GM23338 (cell line): Measurements from ENCODE around the gene ZNF318. TPM values are rescaled to one million over a fixed set of nuclear protein-coding genes. Genes with fewer than 3 reads are reported as not detected.
A peak's percentile ranks its signal among the peaks of the same experiment; 100 is the strongest.

Experiments used
- ATAC-seq: fragments of 200-7000 bp; cut with Tn5 transposase; 3 replicates; pipeline ENCODE4 v1.9.1; 2020
- DNase-seq: peaks from one replicate; pipeline ENCODE4 v3.0.0-alpha.2; 2015; ENCODE audit warnings: low spot score
- H2AFZ ChIP-seq: fragments of 200-600 bp; sonication (generic); 2 replicates; pipeline ENCODE4 v1.8.0; 2016; ENCODE audit warnings: antibody characterized with exemption, mild to moderate bottlenecking, moderate library complexity
- H3F3A ChIP-seq: fragments of 200-600 bp; sonication (generic); replicated peaks from 2 replicates; pipeline ENCODE4 v1.8.0; 2017; ENCODE audit warnings: antibody characterized with exemption, mixed run types, low read depth
- H3K27ac ChIP-seq: fragments of 200-600 bp; sonication (generic); 2 replicates; pipeline ENCODE4 v1.6.1; 2016; ENCODE audit warnings: low read depth
- H3K27me3 ChIP-seq: fragments of 200-600 bp; sonication (generic); 2 replicates; pipeline ENCODE4 v1.8.0; 2016; ENCODE audit warnings: mild to moderate bottlenecking, mixed run types, moderate library complexity; ENCODE audit not compliant: insufficient read depth
- H3K36me3 ChIP-seq: fragments of 200-600 bp; sonication (generic); 2 replicates; pipeline ENCODE4 v1.8.0; 2016; ENCODE audit warnings: mild to moderate bottlenecking; ENCODE audit not compliant: insufficient read depth
- H3K4me1 ChIP-seq: fragments of 200-600 bp; sonication (generic); 2 replicates; pipeline ENCODE4 v1.8.0; 2016; ENCODE audit warnings: mild to moderate bottlenecking, moderate library complexity; ENCODE audit not compliant: insufficient read depth
- H3K4me2 ChIP-seq: fragments of 200-600 bp; sonication (generic); 2 replicates; pipeline ENCODE4 v1.7.1; 2017; ENCODE audit warnings: mixed run types
- H3K4me3 ChIP-seq: fragments of 200-600 bp; sonication (generic); 2 replicates; pipeline ENCODE4 v1.6.1; 2016; ENCODE audit warnings: mixed run types
- H3K79me2 ChIP-seq: fragments of 200-600 bp; sonication (generic); replicated peaks from 2 replicates; pipeline ENCODE4 v1.8.0; 2017; ENCODE audit warnings: mild to moderate bottlenecking; ENCODE audit not compliant: insufficient read depth
- H3K9me2 ChIP-seq: fragments of 200-600 bp; sonication (generic); 2 replicates; pipeline ENCODE4 v1.8.0; 2017; ENCODE audit not compliant: insufficient read depth
- H4K20me1 ChIP-seq: fragments of 200-600 bp; sonication (generic); replicated peaks from 2 replicates; pipeline ENCODE4 v1.8.0; 2017; ENCODE audit warnings: mild to moderate bottlenecking; ENCODE audit not compliant: insufficient read depth
- H3K27ac Mint-ChIP-seq: 2 replicates; pipeline ENCODE4 v1.8.0; 2020; ENCODE audit warnings: inconsistent platforms, mild to moderate bottlenecking, moderate library complexity, mixed read lengths
- H3K27me3 Mint-ChIP-seq: 3 replicates; pipeline ENCODE4 v1.8.0; 2022; ENCODE audit warnings: low read depth, mild to moderate bottlenecking, moderate library complexity, mixed read lengths, inconsistent platforms; ENCODE audit not compliant: insufficient read depth, poor library complexity
- H3K36me3 Mint-ChIP-seq: 3 replicates; pipeline ENCODE4 v1.8.0; 2021; ENCODE audit warnings: low read depth, mild to moderate bottlenecking, inconsistent platforms, moderate library complexity, mixed read lengths
- H3K4me1 Mint-ChIP-seq: 3 replicates; pipeline ENCODE4 v1.8.0; 2020; ENCODE audit warnings: mild to moderate bottlenecking, inconsistent platforms, mixed read lengths
- H3K4me3 Mint-ChIP-seq: 3 replicates; pipeline ENCODE4 v1.8.0; 2021; ENCODE audit warnings: moderate library complexity, mild to moderate bottlenecking, inconsistent platforms, mixed read lengths
- H3K9me3 Mint-ChIP-seq: 3 replicates; pipeline ENCODE4 v1.8.0; 2020; ENCODE audit warnings: moderate library complexity, mild to moderate bottlenecking, inconsistent platforms, mixed read lengths
- JUNB ChIP-seq: IDR thresholded peaks from one replicate; pipeline ENCODE4 v1.6.1; 2016; ENCODE audit warnings: antibody characterized with exemption; ENCODE audit not compliant: unreplicated experiment
- POLR2AphosphoS5 ChIP-seq: IDR thresholded peaks from 2 replicates; pipeline ENCODE4 v1.6.1; 2016; ENCODE audit warnings: antibody characterized with exemption, low read depth
- ZNF331 ChIP-seq: fragments of 250-450 bp; sonication (Bioruptor Pico); IDR thresholded peaks from 2 replicates; pipeline ENCODE4 v1.5.0; 2020; ENCODE audit warnings: low read depth, mild to moderate bottlenecking, moderate library complexity
- polyA plus RNA-seq: library from polyadenylated mRNA; unstranded; fragments of >200 nt; fragmentation: Nextera tagmentation; extraction: Ambion mirVana; gene quantifications from 2 replicates; pipeline ENCODE4 v1.2.1, GENCODE V29; 2016
- total RNA-seq: library from RNA; depleted of rRNA; stranded (reverse); fragments of >200 nt; shearing (Covaris generic); gene quantifications from 2 replicates; pipeline ENCODE4 v1.2.3, GENCODE V29; 2014
- TF ChIP-seq, protein P1 (sequence below): fragments of 250-450 bp; sonication (Bioruptor Pico); IDR thresholded peaks from 2 replicates; pipeline ENCODE4 v1.5.0; 2020; ENCODE audit warnings: mild to moderate bottlenecking, moderate library complexity
- TF ChIP-seq, protein P2 (sequence below), 2 experiments: fragments of 200-600 bp in 1 of 2; sonication (generic) in 1 of 2; conservative IDR thresholded peaks; 2 replicates each; pipeline versions ENCODE4 v1.5.1 to v1.6.1; 2016 to 2017; ENCODE audit warnings: antibody characterized with exemption in 2 of 2, low read depth in 2 of 2, mild to moderate bottlenecking in 2 of 2, moderate library complexity in 1 of 2
- TF ChIP-seq, protein P3 (sequence below): IDR thresholded peaks from one replicate; pipeline ENCODE4 v1.6.1; 2018; ENCODE audit warnings: antibody characterized with exemption; ENCODE audit not compliant: unreplicated experiment

ZNF318 gene
- total and polyA plus RNA-seq, 2 experiments from 2014 or later: 8.7 to 19.5 TPM

DNA sequence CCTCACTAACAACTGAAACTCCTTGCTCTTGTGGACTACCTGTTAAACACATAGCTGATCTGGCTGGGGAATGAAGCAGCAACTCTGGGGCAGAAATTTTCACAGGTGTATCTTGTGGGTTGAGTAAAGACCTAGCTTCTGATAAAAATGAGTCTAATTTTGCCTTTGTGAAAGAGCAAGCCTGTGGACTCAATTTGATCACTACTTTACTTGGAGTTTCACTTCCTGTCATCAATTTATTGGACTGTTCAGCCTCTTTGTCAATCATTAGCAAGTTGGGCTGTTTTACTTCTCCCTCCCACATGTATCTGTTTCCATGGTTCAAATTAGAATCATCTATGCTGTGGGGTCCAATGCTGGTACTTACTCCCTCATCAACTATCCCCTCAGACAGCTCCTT is 31.2 kb downstream of the ZNF318 start (continued):
- TF ChIP-seq, protein P1, sequence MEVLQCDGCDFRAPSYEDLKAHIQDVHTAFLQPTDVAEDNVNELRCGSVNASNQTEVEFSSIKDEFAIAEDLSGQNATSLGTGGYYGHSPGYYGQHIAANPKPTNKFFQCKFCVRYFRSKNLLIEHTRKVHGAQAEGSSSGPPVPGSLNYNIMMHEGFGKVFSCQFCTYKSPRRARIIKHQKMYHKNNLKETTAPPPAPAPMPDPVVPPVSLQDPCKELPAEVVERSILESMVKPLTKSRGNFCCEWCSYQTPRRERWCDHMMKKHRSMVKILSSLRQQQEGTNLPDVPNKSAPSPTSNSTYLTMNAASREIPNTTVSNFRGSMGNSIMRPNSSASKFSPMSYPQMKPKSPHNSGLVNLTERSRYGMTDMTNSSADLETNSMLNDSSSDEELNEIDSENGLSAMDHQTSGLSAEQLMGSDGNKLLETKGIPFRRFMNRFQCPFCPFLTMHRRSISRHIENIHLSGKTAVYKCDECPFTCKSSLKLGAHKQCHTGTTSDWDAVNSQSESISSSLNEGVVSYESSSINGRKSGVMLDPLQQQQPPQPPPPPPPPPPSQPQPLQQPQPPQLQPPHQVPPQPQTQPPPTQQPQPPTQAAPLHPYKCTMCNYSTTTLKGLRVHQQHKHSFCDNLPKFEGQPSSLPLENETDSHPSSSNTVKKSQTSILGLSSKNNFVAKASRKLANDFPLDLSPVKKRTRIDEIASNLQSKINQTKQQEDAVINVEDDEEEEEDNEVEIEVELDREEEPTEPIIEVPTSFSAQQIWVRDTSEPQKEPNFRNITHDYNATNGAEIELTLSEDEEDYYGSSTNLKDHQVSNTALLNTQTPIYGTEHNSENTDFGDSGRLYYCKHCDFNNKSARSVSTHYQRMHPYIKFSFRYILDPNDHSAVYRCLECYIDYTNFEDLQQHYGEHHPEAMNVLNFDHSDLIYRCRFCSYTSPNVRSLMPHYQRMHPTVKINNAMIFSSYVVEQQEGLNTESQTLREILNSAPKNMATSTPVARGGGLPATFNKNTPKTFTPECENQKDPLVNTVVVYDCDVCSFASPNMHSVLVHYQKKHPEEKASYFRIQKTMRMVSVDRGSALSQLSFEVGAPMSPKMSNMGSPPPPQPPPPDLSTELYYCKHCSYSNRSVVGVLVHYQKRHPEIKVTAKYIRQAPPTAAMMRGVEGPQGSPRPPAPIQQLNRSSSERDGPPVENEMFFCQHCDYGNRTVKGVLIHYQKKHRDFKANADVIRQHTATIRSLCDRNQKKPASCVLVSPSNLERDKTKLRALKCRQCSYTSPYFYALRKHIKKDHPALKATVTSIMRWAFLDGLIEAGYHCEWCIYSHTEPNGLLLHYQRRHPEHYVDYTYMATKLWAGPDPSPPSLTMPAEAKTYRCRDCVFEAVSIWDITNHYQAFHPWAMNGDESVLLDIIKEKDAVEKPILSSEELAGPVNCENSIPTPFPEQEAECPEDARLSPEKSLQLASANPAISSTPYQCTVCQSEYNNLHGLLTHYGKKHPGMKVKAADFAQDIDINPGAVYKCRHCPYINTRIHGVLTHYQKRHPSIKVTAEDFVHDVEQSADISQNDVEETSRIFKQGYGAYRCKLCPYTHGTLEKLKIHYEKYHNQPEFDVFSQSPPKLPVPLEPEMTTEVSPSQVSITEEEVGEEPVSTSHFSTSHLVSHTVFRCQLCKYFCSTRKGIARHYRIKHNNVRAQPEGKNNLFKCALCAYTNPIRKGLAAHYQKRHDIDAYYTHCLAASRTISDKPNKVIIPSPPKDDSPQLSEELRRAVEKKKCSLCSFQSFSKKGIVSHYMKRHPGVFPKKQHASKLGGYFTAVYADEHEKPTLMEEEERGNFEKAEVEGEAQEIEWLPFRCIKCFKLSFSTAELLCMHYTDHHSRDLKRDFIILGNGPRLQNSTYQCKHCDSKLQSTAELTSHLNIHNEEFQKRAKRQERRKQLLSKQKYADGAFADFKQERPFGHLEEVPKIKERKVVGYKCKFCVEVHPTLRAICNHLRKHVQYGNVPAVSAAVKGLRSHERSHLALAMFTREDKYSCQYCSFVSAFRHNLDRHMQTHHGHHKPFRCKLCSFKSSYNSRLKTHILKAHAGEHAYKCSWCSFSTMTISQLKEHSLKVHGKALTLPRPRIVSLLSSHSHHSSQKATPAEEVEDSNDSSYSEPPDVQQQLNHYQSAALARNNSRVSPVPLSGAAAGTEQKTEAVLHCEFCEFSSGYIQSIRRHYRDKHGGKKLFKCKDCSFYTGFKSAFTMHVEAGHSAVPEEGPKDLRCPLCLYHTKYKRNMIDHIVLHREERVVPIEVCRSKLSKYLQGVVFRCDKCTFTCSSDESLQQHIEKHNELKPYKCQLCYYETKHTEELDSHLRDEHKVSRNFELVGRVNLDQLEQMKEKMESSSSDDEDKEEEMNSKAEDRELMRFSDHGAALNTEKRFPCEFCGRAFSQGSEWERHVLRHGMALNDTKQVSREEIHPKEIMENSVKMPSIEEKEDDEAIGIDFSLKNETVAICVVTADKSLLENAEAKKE (CRISPR knock-in tag): no peak
- TF ChIP-seq POLR2AphosphoS5: no peak
- no peak for TF ChIP-seq ZNF331 (CRISPR knock-in tag)

DNA sequence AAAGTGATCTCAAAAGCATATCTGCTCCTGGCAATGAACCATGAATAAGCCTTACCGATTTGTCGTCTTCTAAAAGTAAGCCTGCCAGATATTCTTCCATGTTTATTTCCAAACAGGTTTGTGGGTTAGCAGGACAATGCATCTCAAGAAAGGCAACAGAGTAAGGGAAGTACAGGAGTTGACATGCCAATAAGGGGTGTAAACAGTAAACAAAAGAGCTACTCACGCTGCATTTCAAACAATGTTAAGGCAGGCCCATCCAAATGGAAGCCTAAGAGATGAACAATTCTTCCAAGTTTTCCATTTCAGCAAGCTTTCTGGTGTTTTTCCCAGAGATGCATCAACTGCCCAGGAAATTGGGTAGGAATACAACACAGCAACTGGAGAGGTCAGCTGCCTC is 33.1 kb downstream of the ZNF318 start:
- Mint-ChIP-seq H3K27ac (no peak overlapping the region), H3K36me3 (peaks cover 16% of the 10 kb centered on the region), H3K4me1 (peaks cover 2% of the 10 kb centered on the region; the same call in 2 of the 3 replicates), H3K9me3 (no peaks in the 10 kb centered on the region), H3K27me3 (no peaks in the 10 kb centered on the region), H3K4me3 (no peak overlapping the region)
- no peaks in the 10 kb centered on the region for H3K79me2 ChIP-seq
- no peak overlapping the region for H3K27ac ChIP-seq
- no peaks in the 10 kb centered on the region for H3F3A ChIP-seq
- H3K4me1 ChIP-seq: no peaks in the 10 kb centered on the region
- H3K4me3 ChIP-seq: no peak overlapping the region
- H3K9me2 ChIP-seq: no peaks in the 10 kb centered on the region
- no peaks in the 10 kb centered on the region for H4K20me1 ChIP-seq
- no peaks in the 10 kb centered on the region for H3K27me3 ChIP-seq
- no peak overlapping the region for H2AFZ ChIP-seq
- H3K4me2 ChIP-seq: no peak overlapping the region
- DNase-seq: peak; percentile 29
- no peak for ATAC-seq
- H3K36me3 ChIP-seq: peaks cover 12% of the 10 kb centered on the region; the same call in 1 of the 2 replicates
- TF ChIP-seq JUNB (no peak), POLR2AphosphoS5 (no peak)
- TF ChIP-seq, protein P2, sequence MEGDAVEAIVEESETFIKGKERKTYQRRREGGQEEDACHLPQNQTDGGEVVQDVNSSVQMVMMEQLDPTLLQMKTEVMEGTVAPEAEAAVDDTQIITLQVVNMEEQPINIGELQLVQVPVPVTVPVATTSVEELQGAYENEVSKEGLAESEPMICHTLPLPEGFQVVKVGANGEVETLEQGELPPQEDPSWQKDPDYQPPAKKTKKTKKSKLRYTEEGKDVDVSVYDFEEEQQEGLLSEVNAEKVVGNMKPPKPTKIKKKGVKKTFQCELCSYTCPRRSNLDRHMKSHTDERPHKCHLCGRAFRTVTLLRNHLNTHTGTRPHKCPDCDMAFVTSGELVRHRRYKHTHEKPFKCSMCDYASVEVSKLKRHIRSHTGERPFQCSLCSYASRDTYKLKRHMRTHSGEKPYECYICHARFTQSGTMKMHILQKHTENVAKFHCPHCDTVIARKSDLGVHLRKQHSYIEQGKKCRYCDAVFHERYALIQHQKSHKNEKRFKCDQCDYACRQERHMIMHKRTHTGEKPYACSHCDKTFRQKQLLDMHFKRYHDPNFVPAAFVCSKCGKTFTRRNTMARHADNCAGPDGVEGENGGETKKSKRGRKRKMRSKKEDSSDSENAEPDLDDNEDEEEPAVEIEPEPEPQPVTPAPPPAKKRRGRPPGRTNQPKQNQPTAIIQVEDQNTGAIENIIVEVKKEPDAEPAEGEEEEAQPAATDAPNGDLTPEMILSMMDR (conservative IDR thresholded peaks at IDR 0.05; ENCODE audit: low read depth in 2 of 2): no peak
- TF ChIP-seq, protein P3, sequence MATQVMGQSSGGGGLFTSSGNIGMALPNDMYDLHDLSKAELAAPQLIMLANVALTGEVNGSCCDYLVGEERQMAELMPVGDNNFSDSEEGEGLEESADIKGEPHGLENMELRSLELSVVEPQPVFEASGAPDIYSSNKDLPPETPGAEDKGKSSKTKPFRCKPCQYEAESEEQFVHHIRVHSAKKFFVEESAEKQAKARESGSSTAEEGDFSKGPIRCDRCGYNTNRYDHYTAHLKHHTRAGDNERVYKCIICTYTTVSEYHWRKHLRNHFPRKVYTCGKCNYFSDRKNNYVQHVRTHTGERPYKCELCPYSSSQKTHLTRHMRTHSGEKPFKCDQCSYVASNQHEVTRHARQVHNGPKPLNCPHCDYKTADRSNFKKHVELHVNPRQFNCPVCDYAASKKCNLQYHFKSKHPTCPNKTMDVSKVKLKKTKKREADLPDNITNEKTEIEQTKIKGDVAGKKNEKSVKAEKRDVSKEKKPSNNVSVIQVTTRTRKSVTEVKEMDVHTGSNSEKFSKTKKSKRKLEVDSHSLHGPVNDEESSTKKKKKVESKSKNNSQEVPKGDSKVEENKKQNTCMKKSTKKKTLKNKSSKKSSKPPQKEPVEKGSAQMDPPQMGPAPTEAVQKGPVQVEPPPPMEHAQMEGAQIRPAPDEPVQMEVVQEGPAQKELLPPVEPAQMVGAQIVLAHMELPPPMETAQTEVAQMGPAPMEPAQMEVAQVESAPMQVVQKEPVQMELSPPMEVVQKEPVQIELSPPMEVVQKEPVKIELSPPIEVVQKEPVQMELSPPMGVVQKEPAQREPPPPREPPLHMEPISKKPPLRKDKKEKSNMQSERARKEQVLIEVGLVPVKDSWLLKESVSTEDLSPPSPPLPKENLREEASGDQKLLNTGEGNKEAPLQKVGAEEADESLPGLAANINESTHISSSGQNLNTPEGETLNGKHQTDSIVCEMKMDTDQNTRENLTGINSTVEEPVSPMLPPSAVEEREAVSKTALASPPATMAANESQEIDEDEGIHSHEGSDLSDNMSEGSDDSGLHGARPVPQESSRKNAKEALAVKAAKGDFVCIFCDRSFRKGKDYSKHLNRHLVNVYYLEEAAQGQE: no peak
